ENCODE measurements around the gene MLLT6. TPM values are rescaled to one million over a fixed set of nuclear protein-coding genes. Genes with fewer than 3 reads are reported as not detected.

MLLT6 gene
- total RNA-seq, 1 donor from 2014 or later, result 7.4 TPM

DNA sequence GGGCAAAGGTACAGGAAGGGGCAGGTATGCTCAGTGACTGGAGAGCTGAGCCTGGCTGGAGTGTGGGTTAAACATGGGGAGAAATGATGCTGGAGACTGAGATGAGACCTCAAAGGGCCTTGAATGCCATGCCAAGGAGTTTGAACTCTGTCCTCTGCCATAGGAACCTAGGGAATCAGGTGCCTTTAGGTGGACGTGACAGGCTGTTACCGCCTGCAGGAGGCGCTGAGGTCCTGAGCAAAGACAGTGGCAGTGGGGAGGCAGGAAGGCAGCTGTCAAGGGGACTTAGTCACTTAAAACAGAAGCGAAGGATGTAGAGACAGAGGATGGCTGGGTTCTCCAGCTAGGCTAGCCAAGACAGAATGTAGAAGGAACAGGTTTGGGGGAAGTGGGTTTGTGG lies 56.5 kb downstream of the MLLT6 start:
- Histone ChIP-seq H3K9ac (no peak overlapping the region), H3K79me2 (ENCODE audit: low read depth) (no peaks in the 10 kb centered on the region), H3K4me2 (no peak overlapping the region), H3K27ac (no peak overlapping the region), H3F3A (ENCODE audit: low read depth) (peaks cover 25% of the 10 kb centered on the region), H3K4me1 (no peaks in the 10 kb centered on the region), H3K27me3 (no peaks in the 10 kb centered on the region), H3K36me3 (no peaks in the 10 kb centered on the region), H2AFZ (replicated peaks) (no peak overlapping the region), H3K4me3 (no peak overlapping the region), H4K20me1 (ENCODE audit: low read depth) (peaks cover 22% of the 10 kb centered on the region), H3K9me3 (ENCODE audit: low read depth) (no peaks in the 10 kb centered on the region)
- peaks cover 18% of the 10 kb centered on the region for H3K36me3 Mint-ChIP-seq
- H3K4me1 Mint-ChIP-seq, result no peaks in the 10 kb centered on the region
- TF ChIP-seq, protein P1, sequence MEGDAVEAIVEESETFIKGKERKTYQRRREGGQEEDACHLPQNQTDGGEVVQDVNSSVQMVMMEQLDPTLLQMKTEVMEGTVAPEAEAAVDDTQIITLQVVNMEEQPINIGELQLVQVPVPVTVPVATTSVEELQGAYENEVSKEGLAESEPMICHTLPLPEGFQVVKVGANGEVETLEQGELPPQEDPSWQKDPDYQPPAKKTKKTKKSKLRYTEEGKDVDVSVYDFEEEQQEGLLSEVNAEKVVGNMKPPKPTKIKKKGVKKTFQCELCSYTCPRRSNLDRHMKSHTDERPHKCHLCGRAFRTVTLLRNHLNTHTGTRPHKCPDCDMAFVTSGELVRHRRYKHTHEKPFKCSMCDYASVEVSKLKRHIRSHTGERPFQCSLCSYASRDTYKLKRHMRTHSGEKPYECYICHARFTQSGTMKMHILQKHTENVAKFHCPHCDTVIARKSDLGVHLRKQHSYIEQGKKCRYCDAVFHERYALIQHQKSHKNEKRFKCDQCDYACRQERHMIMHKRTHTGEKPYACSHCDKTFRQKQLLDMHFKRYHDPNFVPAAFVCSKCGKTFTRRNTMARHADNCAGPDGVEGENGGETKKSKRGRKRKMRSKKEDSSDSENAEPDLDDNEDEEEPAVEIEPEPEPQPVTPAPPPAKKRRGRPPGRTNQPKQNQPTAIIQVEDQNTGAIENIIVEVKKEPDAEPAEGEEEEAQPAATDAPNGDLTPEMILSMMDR (IDR thresholded peaks at IDR 0.05), result peak; percentile 67
- no peak for TF ChIP-seq EZH2phosphoT487 (IDR thresholded peaks at IDR 0.05)
- H3K9me3 Mint-ChIP-seq, result no peaks in the 10 kb centered on the region
- H3K4me3 Mint-ChIP-seq, result no peak overlapping the region
- H3K27me3 Mint-ChIP-seq (ENCODE audit: insufficient read depth, low read depth), result no peaks in the 10 kb centered on the region
- no peak overlapping the region for H3K27ac Mint-ChIP-seq
- DNase-seq (ENCODE audit: low spot score), result peak; percentile 71

DNA sequence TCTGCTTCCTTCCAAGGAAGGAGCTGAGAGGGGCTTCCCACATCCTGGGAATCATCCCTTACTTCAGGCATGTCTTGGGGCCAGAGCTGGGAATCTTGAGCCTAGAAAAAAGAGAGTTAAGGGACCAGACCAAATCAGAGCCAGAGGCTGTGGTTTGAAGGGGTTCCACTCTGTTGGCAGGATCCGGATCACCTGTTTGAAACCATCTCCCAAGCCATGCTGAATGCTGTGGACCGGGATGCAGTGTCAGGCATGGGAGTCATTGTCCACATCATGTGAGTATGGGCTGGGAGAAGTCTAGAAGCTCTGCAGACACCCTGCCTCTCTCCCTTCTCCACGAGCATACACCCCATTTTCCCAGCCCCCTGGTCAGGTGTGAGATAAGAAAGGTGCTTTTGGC lies 57.2 kb downstream of the MLLT6 start:
- DNase-seq (ENCODE audit: low spot score), result no peak
- Mint-ChIP-seq H3K27ac (no peak overlapping the region), H3K4me3 (no peak overlapping the region), H3K4me1 (peaks cover 3% of the 10 kb centered on the region), H3K36me3 (peaks cover 20% of the 10 kb centered on the region), H3K27me3 (ENCODE audit: insufficient read depth, low read depth) (no peaks in the 10 kb centered on the region), H3K9me3 (no peaks in the 10 kb centered on the region)
- no peak overlapping the region for H3K27ac ChIP-seq
- H3K36me3 ChIP-seq, result no peaks in the 10 kb centered on the region
- no peaks in the 10 kb centered on the region for H3K4me1 ChIP-seq
- H4K20me1 ChIP-seq (ENCODE audit: low read depth), result peaks cover 22% of the 10 kb centered on the region
- H3K4me2 ChIP-seq, result no peak overlapping the region
- no peak overlapping the region for H2AFZ ChIP-seq (replicated peaks)
- TF ChIP-seq, protein P1 (IDR thresholded peaks at IDR 0.05), result no peak
- no peak for TF ChIP-seq EZH2 (IDR thresholded peaks at IDR 0.05)
- TF ChIP-seq EZH2phosphoT487 (IDR thresholded peaks at IDR 0.05), result no peak
- no peak overlapping the region for H3K4me3 ChIP-seq
- no peaks in the 10 kb centered on the region for H3K27me3 ChIP-seq
- no peaks in the 10 kb centered on the region for H3K9me3 ChIP-seq (ENCODE audit: low read depth)
- H3K79me2 ChIP-seq (ENCODE audit: low read depth), result no peaks in the 10 kb centered on the region
- no peak overlapping the region for H3K9ac ChIP-seq
- H3F3A ChIP-seq (ENCODE audit: low read depth), result peaks cover 25% of the 10 kb centered on the region

DNA sequence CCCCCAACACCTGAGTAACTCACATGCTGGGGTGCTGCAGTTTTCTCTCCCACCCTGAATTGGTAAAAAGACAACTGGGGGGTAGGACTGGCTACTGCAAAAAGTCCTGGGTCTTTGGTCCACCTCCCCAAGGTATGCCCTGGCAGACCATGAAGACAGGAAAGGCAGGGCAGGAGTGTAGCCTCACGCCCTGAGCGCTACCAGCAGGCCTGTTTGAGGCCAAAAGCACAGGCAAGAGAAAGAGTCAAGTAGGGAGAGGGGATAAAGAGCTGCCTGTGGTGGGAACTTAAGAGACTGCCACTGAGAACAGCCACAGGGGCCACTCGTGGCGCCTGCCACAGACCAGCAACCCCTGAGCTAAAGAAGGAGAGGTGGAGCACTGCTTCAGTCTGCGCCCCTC lies 61.3 kb downstream of the MLLT6 start:
- Histone ChIP-seq H3F3A (ENCODE audit: low read depth) (peaks cover 19% of the 10 kb centered on the region), H3K4me3 (no peak overlapping the region), H3K27me3 (no peaks in the 10 kb centered on the region), H3K9ac (no peak overlapping the region), H3K36me3 (no peaks in the 10 kb centered on the region), H3K79me2 (ENCODE audit: low read depth) (no peaks in the 10 kb centered on the region), H3K4me1 (no peaks in the 10 kb centered on the region), H2AFZ (replicated peaks) (no peak overlapping the region), H3K4me2 (no peak overlapping the region), H3K27ac (no peak overlapping the region), H4K20me1 (ENCODE audit: low read depth) (peaks cover 21% of the 10 kb centered on the region), H3K9me3 (ENCODE audit: low read depth) (no peaks in the 10 kb centered on the region)
- H3K27me3 Mint-ChIP-seq (ENCODE audit: insufficient read depth, low read depth), result no peaks in the 10 kb centered on the region
- H3K4me3 Mint-ChIP-seq, result peak overlapping the region; percentile 75
- TF ChIP-seq EZH2 (IDR thresholded peaks at IDR 0.05), result no peak
- TF ChIP-seq, protein P1 (IDR thresholded peaks at IDR 0.05), result no peak
- no peak for TF ChIP-seq EZH2phosphoT487 (IDR thresholded peaks at IDR 0.05)
- peaks cover 3% of the 10 kb centered on the region for H3K4me1 Mint-ChIP-seq
- DNase-seq (ENCODE audit: low spot score), result no peak
- H3K9me3 Mint-ChIP-seq, result no peaks in the 10 kb centered on the region
- H3K27ac Mint-ChIP-seq, result no peak overlapping the region
- H3K36me3 Mint-ChIP-seq, result peaks cover 27% of the 10 kb centered on the region
